GM20431 (cell line): Measurements from ENCODE around the gene TK2.
"Not testable (repeated sequence)": the region's sequence is repeated elsewhere in the genome, so short reads cannot be mapped to it uniquely, and the experiment has no call there.

Experiments used
- in situ Hi-C: fragments of 300-500 bp; cut with MseI, MboI; formaldehyde crosslinking; loops from one replicate; pipeline ENCODE4 v1.15.0; 2020; ENCODE audit warnings: low sequenced_read_pairs; ENCODE audit not compliant: unreplicated experiment

TK2 gene

GRCh38 chr16:66510711-66511601, 39.0 kb downstream of the TK2 start:
- in situ Hi-C loops, result no loop called here

- in situ Hi-C loops, result no loop called here
These were observed 39.6 kb downstream of the TK2 start for GRCh38 chr16:66510298-66510697.

GRCh38 chr16:66509576-66509975, 40.3 kb downstream of the TK2 start:
- in situ Hi-C loops, result no loop called here

GRCh38 chr16:66508914-66509496, 40.9 kb downstream of the TK2 start:
- in situ Hi-C loops, result no loop called here

- in situ Hi-C loops, result no loop called here
These were observed 41.5 kb downstream of the TK2 start for GRCh38 chr16:66508248-66508913.

- in situ Hi-C loops, result no loop called here
These were observed 42.1 kb downstream of the TK2 start for GRCh38 chr16:66507731-66508239.

- in situ Hi-C loops, result no loop called here
These were observed 46.3 kb downstream of the TK2 start for GRCh38 chr16:66503612-66504011.

GRCh38 chr16:66503030-66503429, 46.9 kb downstream of the TK2 start:
- in situ Hi-C loops, result no loop called here

- in situ Hi-C loops, result no loop called here
These were observed 47.7 kb downstream of the TK2 start for GRCh38 chr16:66502020-66502913.

- in situ Hi-C loops, result not testable (repeated sequence)
These were observed 48.4 kb downstream of the TK2 start for GRCh38 chr16:66501563-66501962.

GRCh38 chr16:66497921-66498320, 52.0 kb downstream of the TK2 start:
- in situ Hi-C loops, result not testable (repeated sequence)

GRCh38 chr16:66496226-66496625, 53.7 kb downstream of the TK2 start:
- in situ Hi-C loops, result not testable (repeated sequence)

- in situ Hi-C loops, result no loop called here
These were observed 54.5 kb downstream of the TK2 start for GRCh38 chr16:66495440-66495839.

- in situ Hi-C loops, result no loop called here
These were observed 55.0 kb downstream of the TK2 start for GRCh38 chr16:66494916-66495315.

- in situ Hi-C loops, result no loop called here
These were observed 56.2 kb downstream of the TK2 start for GRCh38 chr16:66493490-66494401.

- in situ Hi-C loops, result no loop called here
These were observed 58.2 kb downstream of the TK2 start for GRCh38 chr16:66491716-66492064.

- in situ Hi-C loops, result no loop called here
These were observed 58.9 kb downstream of the TK2 start for GRCh38 chr16:66490774-66491715.

GRCh38 chr16:66489818-66490217, 60.1 kb downstream of the TK2 start:
- in situ Hi-C loops, result no loop called here
